ENCODE measurements around the gene COX19. TPM values are rescaled to one million over a fixed set of nuclear protein-coding genes. Genes with fewer than 3 reads are reported as not detected.

Gene COX19
- total and polyA plus RNA-seq, 2 donors (not counting 1 experiment from before 2014, with no cell fraction given): 4.3 to 11.7 TPM

DNA sequence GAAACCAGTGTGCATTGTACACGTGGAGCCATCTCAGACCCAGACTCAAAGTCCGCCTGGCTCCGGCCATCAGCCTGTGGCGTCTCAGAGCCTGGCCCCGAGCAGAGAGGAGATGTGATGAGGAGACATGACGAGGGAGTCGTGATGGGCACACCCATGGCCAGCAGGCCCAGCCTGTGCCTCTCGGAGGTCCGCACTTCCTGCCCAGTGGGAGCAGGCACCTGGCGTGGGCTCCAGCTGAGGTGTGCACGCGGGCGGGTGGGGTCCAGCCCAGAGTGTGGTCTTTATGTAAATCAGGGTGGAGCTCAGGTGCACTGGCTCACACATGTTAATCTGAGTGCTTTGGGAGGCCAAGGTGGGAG is 43.0 kb upstream of the COX19 start:
- no peaks in the 10 kb centered on the region for H4K20me1 ChIP-seq (ENCODE audit: control insufficient read depth, extremely low read depth, insufficient read depth, low read length)
- no peaks in the 10 kb centered on the region for H3K27me3 ChIP-seq (ENCODE audit: control insufficient read depth, insufficient read depth, low read length)
- H3K9me3 ChIP-seq (ENCODE audit: control insufficient read depth, insufficient read depth, low read depth, low read length): no peaks in the 10 kb centered on the region
- H2AFZ ChIP-seq (ENCODE audit: low read length): no peak overlapping the region
- peaks cover 2% of the 10 kb centered on the region for H3K36me3 ChIP-seq (ENCODE audit: control insufficient read depth, insufficient read depth, low read length)
- H3K4me1 ChIP-seq (ENCODE audit: control insufficient read depth, extremely low read depth, insufficient read depth, low read length): no peaks in the 10 kb centered on the region
- peaks cover 4% of the 10 kb centered on the region for H3K79me2 ChIP-seq (ENCODE audit: control insufficient read depth, insufficient read depth, low read length)
- H3K4me2 ChIP-seq (ENCODE audit: extremely low read depth, insufficient read depth, low read length): no peak overlapping the region
- H3K9ac ChIP-seq (ENCODE audit: insufficient read depth, low read length): no peak overlapping the region
- no peak overlapping the region for H3K27ac ChIP-seq (ENCODE audit: insufficient read depth, low read length)
- no peak for DNase-seq (ENCODE audit: low read depth in 2 of 2)
- TF ChIP-seq EZH2 (IDR thresholded peaks at IDR 0.05; ENCODE audit: low read length, missing control alignments): no peak
- TF ChIP-seq, protein P1, sequence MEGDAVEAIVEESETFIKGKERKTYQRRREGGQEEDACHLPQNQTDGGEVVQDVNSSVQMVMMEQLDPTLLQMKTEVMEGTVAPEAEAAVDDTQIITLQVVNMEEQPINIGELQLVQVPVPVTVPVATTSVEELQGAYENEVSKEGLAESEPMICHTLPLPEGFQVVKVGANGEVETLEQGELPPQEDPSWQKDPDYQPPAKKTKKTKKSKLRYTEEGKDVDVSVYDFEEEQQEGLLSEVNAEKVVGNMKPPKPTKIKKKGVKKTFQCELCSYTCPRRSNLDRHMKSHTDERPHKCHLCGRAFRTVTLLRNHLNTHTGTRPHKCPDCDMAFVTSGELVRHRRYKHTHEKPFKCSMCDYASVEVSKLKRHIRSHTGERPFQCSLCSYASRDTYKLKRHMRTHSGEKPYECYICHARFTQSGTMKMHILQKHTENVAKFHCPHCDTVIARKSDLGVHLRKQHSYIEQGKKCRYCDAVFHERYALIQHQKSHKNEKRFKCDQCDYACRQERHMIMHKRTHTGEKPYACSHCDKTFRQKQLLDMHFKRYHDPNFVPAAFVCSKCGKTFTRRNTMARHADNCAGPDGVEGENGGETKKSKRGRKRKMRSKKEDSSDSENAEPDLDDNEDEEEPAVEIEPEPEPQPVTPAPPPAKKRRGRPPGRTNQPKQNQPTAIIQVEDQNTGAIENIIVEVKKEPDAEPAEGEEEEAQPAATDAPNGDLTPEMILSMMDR (conservative IDR thresholded peaks at IDR 0.05 in 1 of 2, IDR thresholded peaks at IDR 0.05 in 1 of 2; ENCODE audit: low read depth in 1 of 2, low read length in 2 of 2): no peak
- no peak overlapping the region for H3K4me3 ChIP-seq (replicated peaks in 1 of 4; ENCODE audit: control extremely low read depth in 1 of 4, insufficient read depth in 1 of 4, low read depth in 3 of 4, low read length in 4 of 4)

- Histone ChIP-seq H3K27ac (ENCODE audit: insufficient read depth, low read length) (no peak overlapping the region), H4K20me1 (ENCODE audit: control insufficient read depth, extremely low read depth, insufficient read depth, low read length) (no peaks in the 10 kb centered on the region), H3K79me2 (ENCODE audit: control insufficient read depth, insufficient read depth, low read length) (peaks cover under 1% of the 10 kb centered on the region), H3K9ac (ENCODE audit: insufficient read depth, low read length) (no peak overlapping the region), H3K4me3 (replicated peaks in 1 of 4; ENCODE audit: control extremely low read depth in 1 of 4, insufficient read depth in 1 of 4, low read depth in 3 of 4, low read length in 4 of 4) (no peak overlapping the region), H3K9me3 (ENCODE audit: control insufficient read depth, insufficient read depth, low read depth, low read length) (no peaks in the 10 kb centered on the region), H3K36me3 (ENCODE audit: control insufficient read depth, insufficient read depth, low read length) (peaks cover 2% of the 10 kb centered on the region), H2AFZ (ENCODE audit: low read length) (no peak overlapping the region), H3K4me2 (ENCODE audit: extremely low read depth, insufficient read depth, low read length) (no peak overlapping the region), H3K4me1 (ENCODE audit: control insufficient read depth, extremely low read depth, insufficient read depth, low read length) (no peaks in the 10 kb centered on the region), H3K27me3 (ENCODE audit: control insufficient read depth, insufficient read depth, low read length) (no peaks in the 10 kb centered on the region)
- no peak for DNase-seq (ENCODE audit: low read depth in 2 of 2)
- TF ChIP-seq EZH2 (IDR thresholded peaks at IDR 0.05; ENCODE audit: low read length, missing control alignments): no peak
- TF ChIP-seq, protein P1 (conservative IDR thresholded peaks at IDR 0.05 in 1 of 2, IDR thresholded peaks at IDR 0.05 in 1 of 2; ENCODE audit: low read depth in 1 of 2, low read length in 2 of 2): no peak
These were observed 42.4 kb upstream of the COX19 start for GRCh38 chr7:1017586-1018333.

- no peak overlapping the region for H3K4me2 ChIP-seq (ENCODE audit: extremely low read depth, insufficient read depth, low read length)
- H3K36me3 ChIP-seq (ENCODE audit: control insufficient read depth, insufficient read depth, low read length): peaks cover 2% of the 10 kb centered on the region
- no peaks in the 10 kb centered on the region for H3K4me1 ChIP-seq (ENCODE audit: control insufficient read depth, extremely low read depth, insufficient read depth, low read length)
- H3K27ac ChIP-seq (ENCODE audit: insufficient read depth, low read length): no peak overlapping the region
- H3K9ac ChIP-seq (ENCODE audit: insufficient read depth, low read length): no peak overlapping the region
- no peak for DNase-seq (ENCODE audit: low read depth in 2 of 2)
- H3K4me3 ChIP-seq (replicated peaks in 1 of 4; ENCODE audit: control extremely low read depth in 1 of 4, insufficient read depth in 1 of 4, low read depth in 3 of 4, low read length in 4 of 4): no peak overlapping the region
- H3K9me3 ChIP-seq (ENCODE audit: control insufficient read depth, insufficient read depth, low read depth, low read length): no peaks in the 10 kb centered on the region
- TF ChIP-seq, protein P1 (conservative IDR thresholded peaks at IDR 0.05 in 1 of 2, IDR thresholded peaks at IDR 0.05 in 1 of 2; ENCODE audit: low read depth in 1 of 2, low read length in 2 of 2): no peak
- no peak for TF ChIP-seq EZH2 (IDR thresholded peaks at IDR 0.05; ENCODE audit: low read length, missing control alignments)
- no peaks in the 10 kb centered on the region for H4K20me1 ChIP-seq (ENCODE audit: control insufficient read depth, extremely low read depth, insufficient read depth, low read length)
- H3K79me2 ChIP-seq (ENCODE audit: control insufficient read depth, insufficient read depth, low read length): no peaks in the 10 kb centered on the region
- H3K27me3 ChIP-seq (ENCODE audit: control insufficient read depth, insufficient read depth, low read length): no peaks in the 10 kb centered on the region
- no peak overlapping the region for H2AFZ ChIP-seq (ENCODE audit: low read length)
These were observed 41.5 kb upstream of the COX19 start for GRCh38 chr7:1016577-1017531.

All from fibroblast of lung (primary cell).